ENCODE data around the gene RPUSD4. TPM values are rescaled to one million over a fixed set of nuclear protein-coding genes. Genes with fewer than 3 reads are reported as not detected.

RPUSD4 gene
- total RNA-seq, 1 experiment from 2014 or later = 40.1 TPM

DNA sequence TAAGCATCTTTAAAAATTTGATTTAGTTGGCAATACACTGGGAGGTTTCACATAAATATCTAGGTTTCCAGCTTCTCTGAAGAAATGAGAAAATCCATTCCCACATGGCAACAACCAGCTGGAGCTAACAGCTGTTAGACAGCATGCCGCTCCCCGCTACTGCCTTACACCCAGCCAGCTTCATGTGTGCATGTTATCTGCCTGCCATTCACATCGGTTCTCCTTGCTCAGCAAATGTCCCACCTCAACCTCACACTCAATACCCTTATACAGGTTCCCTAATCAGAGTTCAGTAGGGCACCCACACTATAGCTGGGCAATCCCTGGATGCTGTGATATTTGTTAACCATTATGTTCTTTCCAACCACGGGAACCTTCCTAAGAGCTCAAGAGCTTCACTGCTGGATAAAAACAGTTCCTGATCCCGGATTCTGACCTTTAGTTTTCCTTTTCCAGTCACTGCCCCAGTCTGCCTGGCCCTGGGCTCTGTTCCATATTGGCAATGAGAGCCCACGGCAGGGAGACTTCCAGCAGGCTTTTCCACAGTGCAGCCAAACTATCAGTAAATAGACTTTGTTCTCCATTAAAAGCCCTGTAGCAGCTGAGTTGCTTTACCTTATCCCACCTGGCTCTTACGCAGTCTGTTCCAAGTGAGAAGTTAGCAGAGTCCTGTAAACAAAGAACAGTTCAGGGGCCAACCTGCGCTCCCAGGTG is 8.6 kb downstream of the RPUSD4 start:
- ChIA-PET RAD21 (ENCODE audit: low non-redundant PET in 1 of 2, low total read pairs in 2 of 2, uncharacterized antibody in 2 of 2, unreplicated experiment in 2 of 2) (no interaction called here), POLR2A (no interaction called here), CTCF (no interaction called here)
- H3K27me3 ChIP-seq (ENCODE audit: insufficient read depth, low read length) = no peaks in the 10 kb centered on the region
- no peak overlapping the region for H3K4me2 ChIP-seq (ENCODE audit: low read length)
- DNase-seq (ENCODE audit: low read depth, low spot score) = no peak
- H3K27ac ChIP-seq (ENCODE audit: low read depth, low read length) = no peak overlapping the region
- intact Hi-C loops (cut with micrococcal nuclease) = no loop called here
- no TSS peak for BruUV-seq (replicated peaks)
- H3K4me3 ChIP-seq (replicated peaks in 1 of 2; ENCODE audit: low read depth in 1 of 2, low read length in 2 of 2) = no peak overlapping the region
- H3K9me3 ChIP-seq (ENCODE audit: control insufficient read depth in 1 of 2, insufficient read depth in 1 of 2, low read depth in 1 of 2, low read length in 2 of 2) = no peaks in the 10 kb centered on the region; a peak in 2 of 4 replicates
- peaks cover 9% of the 10 kb centered on the region for H3K79me2 ChIP-seq (ENCODE audit: insufficient read depth, low read length)
- H3K9ac ChIP-seq (ENCODE audit: low read length) = no peak overlapping the region
- ATAC-seq = no peak
- no peaks in the 10 kb centered on the region for H3K9me2 ChIP-seq (ENCODE audit: insufficient read depth)
- H4K20me1 ChIP-seq (ENCODE audit: insufficient read depth) = no peaks in the 10 kb centered on the region
- H3K4me1 ChIP-seq (ENCODE audit: control insufficient read depth in 1 of 2, insufficient read depth in 2 of 2, low read length in 2 of 2) = no peaks in the 10 kb centered on the region
- peaks cover 46 to 64% of the 10 kb centered on the region in 2 experiments for H3K36me3 ChIP-seq (ENCODE audit: control insufficient read depth in 1 of 2, insufficient read depth in 2 of 2, low read length in 2 of 2)
- TF ChIP-seq SIN3A (IDR thresholded peaks at IDR 0.05; ENCODE audit: low read depth) (no peak), ZNF274 (IDR thresholded peaks at IDR 0.05; ENCODE audit: low read depth, low read length) (no peak), SP1 (IDR thresholded peaks at IDR 0.05; ENCODE audit: low read depth) (no peak), EZH2 (IDR thresholded peaks at IDR 0.05) (no peak), SRF (IDR thresholded peaks at IDR 0.05; ENCODE audit: low read depth) (no peak), JUND (IDR thresholded peaks at IDR 0.05) (no peak), TCF7L2 (IDR thresholded peaks at IDR 0.05; ENCODE audit: borderline replicate concordance, extremely low read depth, insufficient read depth, insufficient read length) (no peak), EZH2phosphoT487 (IDR thresholded peaks at IDR 0.05; ENCODE audit: borderline replicate concordance) (no peak)
- TF ChIP-seq, protein P1, sequence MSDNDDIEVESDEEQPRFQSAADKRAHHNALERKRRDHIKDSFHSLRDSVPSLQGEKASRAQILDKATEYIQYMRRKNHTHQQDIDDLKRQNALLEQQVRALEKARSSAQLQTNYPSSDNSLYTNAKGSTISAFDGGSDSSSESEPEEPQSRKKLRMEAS (IDR thresholded peaks at IDR 0.05) = no peak
- H2AFZ ChIP-seq (ENCODE audit: low read depth, low read length, poor library complexity, severe bottlenecking) = no peak overlapping the region

DNA sequence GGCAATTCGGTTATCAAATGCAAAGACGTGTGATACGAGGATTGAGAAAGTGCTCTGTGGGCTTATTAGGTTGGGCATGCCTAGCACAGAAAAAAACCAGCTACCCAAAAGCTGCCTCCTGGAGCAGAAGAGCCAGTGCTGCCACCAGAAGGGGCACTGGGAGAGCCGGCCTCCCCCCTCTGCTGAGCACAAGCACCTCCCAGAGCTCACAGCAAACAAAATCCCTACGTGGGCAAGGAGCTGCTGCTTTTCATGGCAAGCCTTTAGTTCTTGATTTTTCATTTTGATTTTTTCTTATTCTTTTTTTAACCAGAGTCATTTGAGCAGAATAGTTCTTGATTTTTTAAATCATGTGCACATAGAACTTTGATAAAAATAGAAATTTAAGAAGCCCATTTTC is 12.8 kb downstream of the RPUSD4 start:
- Histone ChIP-seq H3K4me1 (ENCODE audit: control insufficient read depth in 1 of 2, insufficient read depth in 2 of 2, low read length in 2 of 2) (no peaks in the 10 kb centered on the region), H3K9me3 (ENCODE audit: control insufficient read depth in 1 of 2, insufficient read depth in 1 of 2, low read depth in 1 of 2, low read length in 2 of 2) (peaks cover 0 to 6% of the 10 kb centered on the region in 2 experiments; a peak in 2 of 4 replicates), H3K79me2 (ENCODE audit: insufficient read depth, low read length) (peaks cover 11% of the 10 kb centered on the region; the same call in 1 of the 2 replicates), H3K4me3 (replicated peaks in 1 of 2; ENCODE audit: low read depth in 1 of 2, low read length in 2 of 2) (no peak overlapping the region), H3K36me3 (ENCODE audit: control insufficient read depth in 1 of 2, insufficient read depth in 2 of 2, low read length in 2 of 2) (peaks cover 30 to 57% of the 10 kb centered on the region in 2 experiments), H3K4me2 (ENCODE audit: low read length) (no peak overlapping the region), H3K9ac (ENCODE audit: low read length) (no peak overlapping the region), H4K20me1 (ENCODE audit: insufficient read depth) (no peaks in the 10 kb centered on the region), H2AFZ (ENCODE audit: low read depth, low read length, poor library complexity, severe bottlenecking) (no peak overlapping the region), H3K27ac (ENCODE audit: low read depth, low read length) (no peak overlapping the region), H3K9me2 (ENCODE audit: insufficient read depth) (no peaks in the 10 kb centered on the region), H3K27me3 (ENCODE audit: insufficient read depth, low read length) (no peaks in the 10 kb centered on the region)
- POLR2A ChIA-PET = no interaction called here
- DNase-seq (ENCODE audit: low read depth, low spot score) (no peak), ATAC-seq (no peak)
- TF ChIP-seq, protein P1 (IDR thresholded peaks at IDR 0.05) = no peak
- no peak for TF ChIP-seq ZFX (IDR thresholded peaks at IDR 0.05)
- no peak for TF ChIP-seq ELF1 (IDR thresholded peaks at IDR 0.05; ENCODE audit: borderline replicate concordance, low read depth)
- TF ChIP-seq, protein P2, sequence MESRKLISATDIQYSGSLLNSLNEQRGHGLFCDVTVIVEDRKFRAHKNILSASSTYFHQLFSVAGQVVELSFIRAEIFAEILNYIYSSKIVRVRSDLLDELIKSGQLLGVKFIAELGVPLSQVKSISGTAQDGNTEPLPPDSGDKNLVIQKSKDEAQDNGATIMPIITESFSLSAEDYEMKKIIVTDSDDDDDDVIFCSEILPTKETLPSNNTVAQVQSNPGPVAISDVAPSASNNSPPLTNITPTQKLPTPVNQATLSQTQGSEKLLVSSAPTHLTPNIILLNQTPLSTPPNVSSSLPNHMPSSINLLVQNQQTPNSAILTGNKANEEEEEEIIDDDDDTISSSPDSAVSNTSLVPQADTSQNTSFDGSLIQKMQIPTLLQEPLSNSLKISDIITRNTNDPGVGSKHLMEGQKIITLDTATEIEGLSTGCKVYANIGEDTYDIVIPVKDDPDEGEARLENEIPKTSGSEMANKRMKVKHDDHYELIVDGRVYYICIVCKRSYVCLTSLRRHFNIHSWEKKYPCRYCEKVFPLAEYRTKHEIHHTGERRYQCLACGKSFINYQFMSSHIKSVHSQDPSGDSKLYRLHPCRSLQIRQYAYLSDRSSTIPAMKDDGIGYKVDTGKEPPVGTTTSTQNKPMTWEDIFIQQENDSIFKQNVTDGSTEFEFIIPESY (IDR thresholded peaks at IDR 0.05; ENCODE audit: extremely low read depth, insufficient replicate concordance, low read length) = no peak
- TF ChIP-seq, protein P3, sequence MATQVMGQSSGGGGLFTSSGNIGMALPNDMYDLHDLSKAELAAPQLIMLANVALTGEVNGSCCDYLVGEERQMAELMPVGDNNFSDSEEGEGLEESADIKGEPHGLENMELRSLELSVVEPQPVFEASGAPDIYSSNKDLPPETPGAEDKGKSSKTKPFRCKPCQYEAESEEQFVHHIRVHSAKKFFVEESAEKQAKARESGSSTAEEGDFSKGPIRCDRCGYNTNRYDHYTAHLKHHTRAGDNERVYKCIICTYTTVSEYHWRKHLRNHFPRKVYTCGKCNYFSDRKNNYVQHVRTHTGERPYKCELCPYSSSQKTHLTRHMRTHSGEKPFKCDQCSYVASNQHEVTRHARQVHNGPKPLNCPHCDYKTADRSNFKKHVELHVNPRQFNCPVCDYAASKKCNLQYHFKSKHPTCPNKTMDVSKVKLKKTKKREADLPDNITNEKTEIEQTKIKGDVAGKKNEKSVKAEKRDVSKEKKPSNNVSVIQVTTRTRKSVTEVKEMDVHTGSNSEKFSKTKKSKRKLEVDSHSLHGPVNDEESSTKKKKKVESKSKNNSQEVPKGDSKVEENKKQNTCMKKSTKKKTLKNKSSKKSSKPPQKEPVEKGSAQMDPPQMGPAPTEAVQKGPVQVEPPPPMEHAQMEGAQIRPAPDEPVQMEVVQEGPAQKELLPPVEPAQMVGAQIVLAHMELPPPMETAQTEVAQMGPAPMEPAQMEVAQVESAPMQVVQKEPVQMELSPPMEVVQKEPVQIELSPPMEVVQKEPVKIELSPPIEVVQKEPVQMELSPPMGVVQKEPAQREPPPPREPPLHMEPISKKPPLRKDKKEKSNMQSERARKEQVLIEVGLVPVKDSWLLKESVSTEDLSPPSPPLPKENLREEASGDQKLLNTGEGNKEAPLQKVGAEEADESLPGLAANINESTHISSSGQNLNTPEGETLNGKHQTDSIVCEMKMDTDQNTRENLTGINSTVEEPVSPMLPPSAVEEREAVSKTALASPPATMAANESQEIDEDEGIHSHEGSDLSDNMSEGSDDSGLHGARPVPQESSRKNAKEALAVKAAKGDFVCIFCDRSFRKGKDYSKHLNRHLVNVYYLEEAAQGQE (IDR thresholded peaks at IDR 0.05; ENCODE audit: low read depth) = no peak
- TF ChIP-seq ZNF274 (IDR thresholded peaks at IDR 0.05; ENCODE audit: low read depth, low read length) = no peak
- RAD21 ChIA-PET (ENCODE audit: low non-redundant PET in 1 of 2, low total read pairs in 2 of 2, uncharacterized antibody in 2 of 2, unreplicated experiment in 2 of 2) = no interaction called here
- CTCF ChIA-PET = no interaction called here
- intact Hi-C loops (cut with micrococcal nuclease) = no loop called here
- BruUV-seq (replicated peaks) = no TSS peak

Measured in HCT116 (cell line).